OCI-LY7 (cell line): ENCODE measurements around the gene RNFT2. TPM values are rescaled to one million over a fixed set of nuclear protein-coding genes. Genes with fewer than 3 reads are reported as not detected.

Experiments used
- BruUV-seq: library from RNA; stranded (reverse); fragments of 400-500 nt; replicated peaks from 2 replicates; lab custom pipeline; 2021; lab: Mats Ljungman, UMichigan
- CTCF ChIA-PET: fragments of 300-600 bp; sonication (Branson Sonifier 250); formaldehyde crosslinking; loops from one replicate; lab custom pipeline; 2022; ENCODE audit warnings: antibody characterized with exemption; ENCODE audit not compliant: unreplicated experiment; lab: Charles Lee
- POLR2A ChIA-PET: fragments of 300-600 bp; sonication (Branson Sonifier 250); formaldehyde crosslinking; loops from one replicate; lab custom pipeline; 2022; ENCODE audit warnings: antibody characterized with exemption; lab: Charles Lee
- DNase-seq: peaks from one replicate; pipeline ENCODE4 v3.0.0-alpha.2; 2015; ENCODE audit warnings: low spot score
- H2AFZ ChIP-seq: fragments of 200-600 bp; sonication (generic), shearing (Covaris generic); 2 replicates; pipeline ENCODE4 v1.6.1; 2014; ENCODE audit warnings: mild to moderate bottlenecking, antibody characterized with exemption, low read length, moderate library complexity
- H3K27ac ChIP-seq: fragments of 200-600 bp; sonication (generic); 2 replicates; pipeline ENCODE4 v1.5.1; 2014; ENCODE audit warnings: mixed run types, low read depth, mild to moderate bottlenecking, moderate library complexity, low read length, inconsistent platforms; ENCODE audit not compliant: poor library complexity, severe bottlenecking
- H3K36me3 ChIP-seq: fragments of 200-600 bp; sonication (generic); 2 replicates; pipeline ENCODE4 v1.6.1; 2014; ENCODE audit warnings: mild to moderate bottlenecking, antibody characterized with exemption, low read length, moderate library complexity, mixed read lengths; ENCODE audit not compliant: insufficient read depth
- H3K4me1 ChIP-seq: fragments of 200-600 bp; sonication (generic); 2 replicates; pipeline ENCODE4 v1.5.1; 2014; ENCODE audit warnings: mild to moderate bottlenecking, low read length; ENCODE audit not compliant: insufficient read depth, poor library complexity, severe bottlenecking
- H3K4me2 ChIP-seq: fragments of 200-600 bp; sonication (generic); 2 replicates; pipeline ENCODE4 v1.6.1; 2014; ENCODE audit warnings: mild to moderate bottlenecking, low read length
- H3K4me3 ChIP-seq: fragments of 200-600 bp; sonication (generic); 2 replicates; pipeline ENCODE4 v1.5.1; 2014; ENCODE audit warnings: mild to moderate bottlenecking, low read depth, low read length; ENCODE audit not compliant: poor library complexity, severe bottlenecking
- H3K79me2 ChIP-seq: fragments of 200-600 bp; sonication (generic); 2 replicates; pipeline ENCODE4 v1.6.1; 2016; ENCODE audit warnings: low read depth, mild to moderate bottlenecking, low read length, moderate library complexity, mixed read lengths; ENCODE audit not compliant: insufficient read depth
- H3K9me2 ChIP-seq: fragments of 200-600 bp; sonication (generic); 2 replicates; pipeline ENCODE4 v1.6.1; 2016; ENCODE audit warnings: mild to moderate bottlenecking, low read length, mixed read lengths; ENCODE audit not compliant: insufficient read depth
- H3K9me3 ChIP-seq: fragments of 200-600 bp; sonication (generic); 2 replicates; pipeline ENCODE4 v1.6.1; 2014; ENCODE audit warnings: mild to moderate bottlenecking, mixed run types, low read length, mixed read lengths
- H4K20me1 ChIP-seq: fragments of 200-600 bp; sonication (generic); 2 replicates; pipeline ENCODE4 v1.6.1; 2014; ENCODE audit warnings: mild to moderate bottlenecking, antibody characterized with exemption, low read length, moderate library complexity, mixed read lengths; ENCODE audit not compliant: insufficient read depth
- EZH2phosphoT487 ChIP-seq: fragments of 200-600 bp; sonication (generic); IDR thresholded peaks from 2 replicates; pipeline ENCODE4 v1.6.1; 2018; ENCODE audit warnings: low read depth, borderline replicate concordance, mild to moderate bottlenecking, mixed run types, antibody characterized with exemption, low read length, moderate library complexity, mixed read lengths
- intact Hi-C: fragments of 100-400 bp; cut with micrococcal nuclease; formaldehyde crosslinking; loops from one replicate; pipeline ENCODE4 v1.10.0; 2022; ENCODE audit not compliant: unreplicated experiment
- total RNA-seq, 2 experiments: library from RNA; depleted of rRNA in 1 of 2; stranded (reverse); fragments of >200 nt in 1 of 2; shearing (Covaris generic) in 1 of 2; gene quantifications; 2 replicates each; pipeline ENCODE4 v1.2.3, GENCODE V29; 2014 to 2022
- TF ChIP-seq, protein P1 (sequence below): fragments of 200-600 bp; sonication (generic); conservative IDR thresholded peaks from 2 replicates; pipeline ENCODE4 v1.5.1; 2014; ENCODE audit warnings: mild to moderate bottlenecking, antibody characterized with exemption, low read length, moderate library complexity, mixed read lengths

The RNFT2 gene
- total RNA-seq, 2 experiments from 2014 or later, result 40.2 to 62.2 TPM

DNA sequence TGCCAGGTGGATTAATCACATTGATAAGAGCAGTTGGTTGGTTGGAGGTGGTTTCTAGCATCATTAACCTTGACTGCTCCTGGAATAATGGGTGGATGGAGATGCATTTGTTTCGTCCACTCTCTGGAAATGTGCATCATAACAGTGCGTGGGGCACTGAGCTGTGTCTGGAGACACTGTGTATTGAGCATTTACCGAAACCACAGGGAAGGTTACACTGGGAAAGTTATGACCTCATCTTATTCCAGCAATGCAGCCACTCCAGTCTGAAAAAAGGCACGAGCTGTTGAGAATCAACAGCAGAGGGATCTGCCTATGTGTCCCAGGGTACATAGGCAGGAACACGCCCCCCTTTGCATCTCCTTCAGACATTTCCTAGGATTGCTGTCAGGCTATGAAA lies 27.2 kb downstream of the RNFT2 start:
- no peak overlapping the region for H3K4me3 ChIP-seq
- intact Hi-C loops, result no loop called here
- peaks cover 66% of the 10 kb centered on the region for H3K36me3 ChIP-seq
- H3K9me2 ChIP-seq, result no peaks in the 10 kb centered on the region
- no peak overlapping the region for H3K27ac ChIP-seq
- H3K4me1 ChIP-seq, result no peaks in the 10 kb centered on the region
- TF ChIP-seq, protein P1, sequence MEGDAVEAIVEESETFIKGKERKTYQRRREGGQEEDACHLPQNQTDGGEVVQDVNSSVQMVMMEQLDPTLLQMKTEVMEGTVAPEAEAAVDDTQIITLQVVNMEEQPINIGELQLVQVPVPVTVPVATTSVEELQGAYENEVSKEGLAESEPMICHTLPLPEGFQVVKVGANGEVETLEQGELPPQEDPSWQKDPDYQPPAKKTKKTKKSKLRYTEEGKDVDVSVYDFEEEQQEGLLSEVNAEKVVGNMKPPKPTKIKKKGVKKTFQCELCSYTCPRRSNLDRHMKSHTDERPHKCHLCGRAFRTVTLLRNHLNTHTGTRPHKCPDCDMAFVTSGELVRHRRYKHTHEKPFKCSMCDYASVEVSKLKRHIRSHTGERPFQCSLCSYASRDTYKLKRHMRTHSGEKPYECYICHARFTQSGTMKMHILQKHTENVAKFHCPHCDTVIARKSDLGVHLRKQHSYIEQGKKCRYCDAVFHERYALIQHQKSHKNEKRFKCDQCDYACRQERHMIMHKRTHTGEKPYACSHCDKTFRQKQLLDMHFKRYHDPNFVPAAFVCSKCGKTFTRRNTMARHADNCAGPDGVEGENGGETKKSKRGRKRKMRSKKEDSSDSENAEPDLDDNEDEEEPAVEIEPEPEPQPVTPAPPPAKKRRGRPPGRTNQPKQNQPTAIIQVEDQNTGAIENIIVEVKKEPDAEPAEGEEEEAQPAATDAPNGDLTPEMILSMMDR, result no peak
- no peak for TF ChIP-seq EZH2phosphoT487
- ChIA-PET POLR2A (interaction anchor here (0.6 to 1.2 kb wide), 4 partner anchors 10 to 409 kb away, joined by 3 to 4 read pairs (median 3); no protein-coding TSS in a partner anchor), CTCF (no interaction called here)
- BruUV-seq, result no TSS peak
- DNase-seq, result no peak
- H3K4me2 ChIP-seq, result no peak overlapping the region
- no peaks in the 10 kb centered on the region for H3K9me3 ChIP-seq
- H2AFZ ChIP-seq, result no peak overlapping the region
- H4K20me1 ChIP-seq, result no peaks in the 10 kb centered on the region
- no peaks in the 10 kb centered on the region for H3K79me2 ChIP-seq

DNA sequence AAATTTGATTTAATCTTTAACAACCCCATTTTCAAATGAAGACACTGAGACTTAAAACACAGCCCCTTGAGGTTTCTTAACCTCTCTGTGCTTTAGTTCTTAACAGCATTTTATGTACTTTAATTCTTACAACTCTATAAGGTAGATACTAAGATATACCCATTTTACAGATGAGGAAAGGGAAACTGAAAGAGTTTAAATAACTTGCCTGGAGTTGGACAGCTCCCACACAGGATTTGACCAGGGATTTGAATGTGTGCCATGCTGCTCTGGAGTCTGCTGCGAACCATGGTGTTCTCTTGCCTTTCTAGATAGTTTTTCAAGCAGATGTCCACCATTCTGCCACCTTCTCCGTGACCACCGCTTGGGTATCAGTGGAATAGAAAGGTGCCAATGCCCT lies 28.2 kb downstream of the RNFT2 start:
- H3K36me3 ChIP-seq, result peaks cover 65% of the 10 kb centered on the region
- CTCF ChIA-PET, result no interaction called here
- DNase-seq, result no peak
- TF ChIP-seq EZH2phosphoT487, result no peak
- TF ChIP-seq, protein P1, result no peak
- H4K20me1 ChIP-seq, result no peaks in the 10 kb centered on the region
- BruUV-seq, result no TSS peak
- POLR2A ChIA-PET, result interaction anchor here (0.7 kb wide), 1 partner anchor 40 kb away, joined by 3 read pairs; no protein-coding TSS in a partner anchor
- H3K4me2 ChIP-seq, result no peak overlapping the region
- no peak overlapping the region for H3K27ac ChIP-seq
- H3K4me1 ChIP-seq, result no peaks in the 10 kb centered on the region
- no peaks in the 10 kb centered on the region for H3K79me2 ChIP-seq
- H3K9me2 ChIP-seq, result no peaks in the 10 kb centered on the region
- H2AFZ ChIP-seq, result no peak overlapping the region
- H3K4me3 ChIP-seq, result no peak overlapping the region
- intact Hi-C loops, result no loop called here
- no peaks in the 10 kb centered on the region for H3K9me3 ChIP-seq

DNA sequence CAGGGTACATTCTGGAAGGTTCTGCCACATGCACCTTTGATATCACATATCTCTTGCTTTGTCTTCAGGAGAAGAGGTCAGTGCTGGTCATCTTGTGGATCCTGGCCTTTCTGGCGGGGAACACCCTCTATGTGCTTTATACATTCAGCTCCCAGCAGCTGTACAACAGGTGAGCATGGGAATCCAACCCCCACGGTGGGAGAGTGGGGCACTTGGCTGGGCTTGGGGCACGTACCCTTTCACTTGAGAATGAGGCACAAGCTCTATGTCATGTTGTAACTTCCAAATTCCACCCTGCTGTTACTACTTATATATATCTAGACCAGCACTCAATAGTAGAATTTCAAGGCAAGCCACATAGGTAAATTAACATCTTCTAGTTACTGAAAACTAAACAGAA lies 28.6 kb downstream of the RNFT2 start:
- Histone ChIP-seq H3K36me3 (peaks cover 63% of the 10 kb centered on the region), H3K4me2 (no peak overlapping the region), H3K79me2 (no peaks in the 10 kb centered on the region), H3K27ac (no peak overlapping the region), H4K20me1 (no peaks in the 10 kb centered on the region), H3K9me2 (no peaks in the 10 kb centered on the region), H3K9me3 (no peaks in the 10 kb centered on the region), H2AFZ (no peak overlapping the region), H3K4me3 (no peak overlapping the region), H3K4me1 (no peaks in the 10 kb centered on the region)
- DNase-seq, result no peak
- intact Hi-C loops, result no loop called here
- ChIA-PET CTCF (no interaction called here), POLR2A (interaction anchor here (0.7 kb wide), 1 partner anchor 40 kb away, joined by 3 read pairs; no protein-coding TSS in a partner anchor)
- no peak for TF ChIP-seq EZH2phosphoT487
- TF ChIP-seq, protein P1, result no peak
- no TSS peak for BruUV-seq
